ENCODE measurements around the gene RNF217.
"Not testable (repeated sequence)": the region's sequence is repeated elsewhere in the genome, so short reads cannot be mapped to it uniquely, and the experiment has no call there.

Gene RNF217

DNA sequence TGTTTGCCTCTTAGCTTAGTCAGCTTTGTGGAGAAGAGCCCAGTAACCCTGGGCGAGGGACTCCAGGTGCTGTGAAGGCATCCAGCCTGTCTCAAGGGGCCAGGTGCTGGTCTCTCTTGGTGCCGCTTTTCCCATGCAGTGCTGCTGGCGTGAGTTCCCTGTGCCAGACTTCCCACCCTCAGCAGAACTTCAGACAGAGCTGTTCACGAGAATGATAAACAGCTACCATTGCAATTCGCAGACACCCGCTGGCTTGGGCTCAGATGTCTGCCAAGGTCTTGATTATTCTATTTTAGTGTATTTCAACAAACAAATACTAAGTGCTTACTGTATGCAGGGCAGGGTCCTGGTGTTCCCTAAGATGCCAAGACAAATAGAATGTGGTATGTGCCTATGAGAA is 57.7 kb downstream of the RNF217 start:
- no peak for DNase-seq

DNA sequence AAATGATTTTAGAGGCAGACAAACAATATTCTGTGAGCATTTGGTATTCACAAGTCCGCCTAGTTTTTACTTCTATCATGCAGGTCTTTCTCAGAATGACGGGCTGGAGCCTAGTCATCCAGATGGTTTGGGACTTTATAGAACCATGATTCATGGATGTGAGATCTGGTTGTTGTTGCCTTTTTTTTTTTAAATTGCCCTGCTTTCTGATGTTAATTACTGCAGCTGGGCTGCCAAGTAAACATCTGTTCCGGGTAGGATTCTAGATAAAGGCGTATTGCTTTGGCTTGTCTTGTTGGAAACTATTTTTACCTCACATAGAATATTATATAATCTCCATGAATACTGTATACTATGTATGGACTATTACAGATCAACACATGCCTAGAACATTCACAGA is 58.1 kb downstream of the RNF217 start:
- no peak for DNase-seq

DNA sequence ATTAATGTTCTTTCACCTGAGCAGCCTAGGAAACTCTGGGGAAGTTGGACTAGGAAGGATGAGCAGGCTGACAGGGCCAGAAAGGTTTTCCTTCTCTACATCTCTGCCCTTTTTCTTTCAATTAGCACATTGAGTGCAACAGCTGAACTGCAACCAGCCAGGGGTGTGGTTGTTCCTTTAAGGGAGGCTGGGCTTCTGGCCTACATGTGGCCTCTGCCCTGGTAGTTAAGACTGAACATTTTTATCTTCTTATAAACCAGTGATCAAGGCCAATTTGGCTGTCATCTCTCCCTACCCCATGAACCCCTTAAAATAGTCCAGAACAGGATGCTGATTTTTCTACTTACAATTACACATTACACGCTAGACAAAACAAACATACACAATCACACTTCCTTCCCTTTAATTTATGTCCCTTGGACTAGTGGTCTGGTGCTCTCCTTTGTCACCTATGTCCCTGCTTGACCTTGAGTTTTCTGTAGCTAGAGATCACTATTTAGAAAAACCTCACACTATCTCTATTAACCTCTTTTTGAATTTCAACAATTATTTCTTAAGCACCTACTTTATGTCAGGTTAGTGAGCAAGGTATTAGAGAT is 60.3 kb downstream of the RNF217 start:
- DNase-seq, result no peak

DNA sequence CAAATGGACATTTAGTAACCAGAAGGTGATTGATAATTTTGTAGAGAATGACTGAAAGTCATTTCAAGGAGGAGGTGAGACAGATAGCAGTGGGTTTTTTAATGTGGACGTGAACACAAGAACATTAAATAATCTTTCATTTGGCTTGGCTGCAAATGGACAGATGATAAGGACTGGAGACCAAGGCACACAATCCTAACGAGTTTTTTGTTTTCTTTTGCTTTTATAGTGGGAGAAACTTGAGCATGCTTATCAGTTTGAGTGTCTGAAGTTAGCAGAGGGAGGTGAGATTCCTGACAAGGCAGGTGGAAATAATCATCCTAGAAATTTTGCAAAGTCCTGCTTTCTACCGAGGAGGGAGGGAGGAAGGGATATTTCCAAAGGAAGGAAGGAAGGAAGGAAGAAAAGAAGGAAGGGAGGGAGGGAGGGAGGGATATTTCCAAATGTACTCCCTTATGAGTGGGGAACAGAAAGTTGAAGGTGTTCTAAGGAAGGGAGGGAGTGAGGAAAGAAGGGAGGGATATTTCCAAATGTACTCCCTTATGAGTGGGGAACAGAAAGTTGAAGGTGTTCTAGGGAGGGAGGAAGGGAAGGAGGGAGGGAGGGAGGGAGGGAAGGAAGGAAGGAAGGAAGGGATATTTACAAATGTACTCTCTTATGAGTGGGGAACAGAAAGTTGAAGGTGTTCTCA is 63.1 kb downstream of the RNF217 start:
- DNase-seq, result no peak

DNA sequence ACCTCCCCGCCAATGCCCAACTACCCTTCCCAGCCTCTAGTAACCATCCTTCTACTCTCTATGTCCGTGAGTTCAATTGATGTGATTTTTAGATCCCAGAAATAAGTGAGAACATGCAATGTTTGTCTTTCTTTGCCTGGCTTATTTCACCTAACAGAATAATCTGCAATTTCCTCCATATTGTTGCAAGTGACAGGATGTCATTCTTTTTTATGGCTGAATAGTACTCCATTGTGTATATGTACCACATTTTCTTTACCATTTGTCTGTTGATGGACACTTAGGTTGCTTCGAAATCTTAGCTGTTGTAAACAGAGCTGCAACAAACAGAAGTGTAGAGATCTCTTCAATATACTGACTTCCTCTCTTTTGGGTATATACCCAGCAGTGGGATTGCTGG is 65.0 kb downstream of the RNF217 start:
- DNase-seq, result no peak

DNA sequence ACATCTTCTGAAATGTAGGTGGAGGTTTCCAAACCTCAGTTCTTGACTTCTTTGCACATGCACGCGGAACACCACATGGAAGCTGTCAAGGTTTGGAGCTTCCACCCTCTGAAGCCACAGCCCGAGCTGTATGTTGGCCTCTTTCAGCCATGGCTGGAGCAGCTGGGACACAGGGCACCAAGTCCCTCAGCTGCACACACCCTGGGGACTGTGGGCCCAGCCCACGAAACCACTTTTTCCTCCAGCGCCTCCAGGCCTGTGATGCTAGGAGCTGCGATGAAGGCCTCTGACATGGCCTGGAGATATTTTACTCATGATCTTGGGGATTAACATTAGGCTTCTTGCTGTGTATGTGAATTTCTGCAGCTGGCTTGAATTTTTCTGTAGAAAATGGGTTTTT is 68.7 kb downstream of the RNF217 start:
- DNase-seq, result no peak

DNA sequence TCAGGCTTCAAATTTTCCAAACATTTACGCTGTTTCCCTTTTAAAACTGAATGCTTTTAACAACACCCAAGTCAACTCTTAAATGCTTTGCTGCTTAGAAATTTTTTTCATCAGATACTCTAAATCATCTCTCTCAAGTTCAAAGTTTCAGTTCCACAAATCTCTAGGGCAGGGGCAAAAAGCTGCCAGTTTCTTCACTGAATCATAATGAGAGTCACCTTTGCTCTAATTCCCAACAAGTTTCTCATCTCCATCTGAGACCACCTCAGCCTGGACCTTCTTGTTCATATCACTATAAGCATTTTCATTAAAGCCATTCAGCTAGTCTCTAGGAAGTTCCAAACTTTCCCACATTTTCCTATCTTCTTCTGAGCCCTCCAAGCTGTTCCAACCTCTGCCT is 69.1 kb downstream of the RNF217 start:
- DNase-seq, result no peak

DNA sequence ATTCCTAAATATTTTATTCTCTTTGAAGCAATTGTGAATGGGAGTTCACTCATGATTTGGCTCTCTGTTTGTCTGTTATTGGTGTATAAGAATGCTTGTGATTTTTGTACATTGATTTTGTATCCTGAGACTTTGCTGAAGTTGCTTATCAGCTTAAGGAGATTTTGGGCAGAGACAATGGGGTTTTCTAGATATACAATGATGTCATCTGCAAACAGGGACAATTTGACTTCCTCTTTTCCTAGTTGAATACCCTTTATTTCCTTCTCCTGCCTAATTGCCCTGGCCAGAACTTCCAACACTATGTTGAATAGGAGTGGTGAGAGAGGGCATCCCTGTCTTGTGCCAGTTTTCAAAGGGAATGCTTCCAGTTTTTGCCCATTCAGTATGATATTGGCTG is 72.7 kb downstream of the RNF217 start:
- DNase-seq, result not testable (repeated sequence)

DNA sequence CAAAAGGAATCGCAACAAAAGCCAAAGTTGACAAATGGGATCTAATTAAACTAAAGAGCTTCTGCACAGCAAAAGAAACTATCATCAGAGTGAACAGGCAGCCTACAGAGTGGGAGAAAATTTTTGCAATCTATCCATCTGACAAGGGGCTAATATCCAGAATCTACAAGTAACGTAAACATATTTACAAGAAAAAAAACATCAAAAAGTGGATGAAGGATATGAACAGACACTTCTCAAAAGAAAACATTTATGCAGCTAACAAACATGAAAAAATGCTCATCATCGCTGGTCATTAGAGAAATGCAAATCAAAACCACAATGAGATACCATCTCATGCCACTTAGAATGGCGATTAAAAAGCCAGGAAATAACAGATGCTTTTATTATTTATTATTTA is 74.2 kb downstream of the RNF217 start:
- DNase-seq, result not testable (repeated sequence)

DNA sequence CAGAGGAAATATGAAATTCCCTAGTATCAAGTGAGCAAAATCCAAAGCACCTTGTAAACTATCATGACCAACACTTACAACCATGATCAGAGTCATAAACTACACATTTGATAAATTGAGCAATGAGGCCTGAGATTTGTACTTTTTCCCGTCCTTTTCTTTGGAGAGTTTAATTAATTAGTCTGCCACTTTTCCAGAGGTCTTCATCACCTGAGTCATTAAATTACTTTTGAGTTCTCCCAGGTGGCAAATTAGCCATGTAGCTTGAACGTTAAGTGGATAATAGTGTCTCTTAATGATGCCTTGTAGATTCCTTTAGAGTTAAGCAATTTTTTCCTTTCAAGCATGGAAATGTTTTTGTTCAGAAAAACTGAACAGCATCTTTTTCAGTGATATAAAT is 75.6 kb downstream of the RNF217 start:
- no peak for DNase-seq

DNA sequence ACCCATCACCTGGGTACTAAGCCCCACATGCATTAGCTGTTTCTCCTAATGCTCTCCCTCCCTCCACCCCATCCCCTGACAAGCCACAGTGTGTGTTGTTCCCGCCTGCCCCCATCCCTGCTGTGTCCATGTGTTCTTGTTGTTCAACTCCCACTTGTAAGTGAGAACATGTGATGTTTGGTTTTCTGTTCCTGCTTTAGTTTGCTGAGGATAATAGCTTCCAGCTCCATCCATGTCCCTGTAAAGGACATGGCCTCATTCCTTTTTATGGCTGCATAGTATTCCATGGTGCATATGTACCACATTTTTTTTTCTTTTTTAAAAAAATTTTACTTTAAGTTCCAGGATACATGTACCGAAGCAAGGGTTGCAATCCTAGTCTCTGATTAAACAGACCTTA is 76.7 kb downstream of the RNF217 start:
- DNase-seq, result no peak

DNA sequence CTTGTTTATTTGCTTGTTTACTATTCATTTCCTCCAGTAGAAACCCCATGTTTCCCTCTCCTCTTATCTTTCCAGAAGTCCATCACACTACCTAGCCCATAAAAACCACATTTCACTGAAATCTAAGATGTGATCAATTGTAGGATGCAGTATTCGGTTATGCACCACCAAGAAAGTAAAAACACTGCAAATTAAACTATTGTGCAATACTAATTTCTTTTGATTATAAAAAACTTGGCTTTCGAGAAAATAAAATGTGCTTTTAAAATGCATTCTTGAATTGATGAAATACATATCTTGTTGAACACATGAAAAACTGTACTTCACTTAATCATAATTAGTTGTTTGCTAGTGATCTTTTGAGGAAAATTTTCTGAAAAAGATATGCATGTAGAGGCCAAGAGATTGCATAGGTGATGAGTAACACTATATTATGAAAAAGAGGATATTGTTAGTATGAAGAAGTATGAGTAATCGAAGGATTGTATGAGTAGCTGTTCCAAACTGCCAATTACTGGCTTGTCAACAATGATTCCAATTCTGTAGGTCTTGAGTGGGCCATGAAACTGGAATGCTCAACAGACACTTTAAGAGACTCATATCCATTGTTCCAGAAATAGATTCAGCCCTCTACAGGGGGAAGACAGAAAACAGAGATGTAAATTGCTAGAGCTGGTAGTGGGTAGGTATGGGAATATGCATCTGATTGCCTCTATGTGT is 79.7 kb downstream of the RNF217 start:
- DNase-seq, result no peak

DNA sequence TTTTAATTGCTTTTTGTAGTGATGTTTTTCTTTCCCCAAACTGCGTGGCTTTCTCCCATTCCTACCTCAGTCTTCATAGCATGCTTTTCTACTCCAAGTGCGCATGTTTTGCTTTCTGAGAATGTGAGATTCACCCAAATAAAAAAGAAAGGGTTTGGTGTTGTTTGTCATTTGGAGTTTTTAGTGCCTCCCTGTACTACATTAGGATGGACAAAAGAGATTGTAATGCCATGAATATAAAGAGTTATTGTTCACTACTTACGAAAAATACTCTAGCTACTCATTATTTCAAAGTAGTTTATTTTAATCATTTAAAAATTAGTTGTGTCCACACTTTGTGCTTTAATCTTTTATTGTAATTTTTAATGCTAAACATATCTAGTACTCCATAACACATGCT is 81.8 kb downstream of the RNF217 start:
- no peak for DNase-seq

DNA sequence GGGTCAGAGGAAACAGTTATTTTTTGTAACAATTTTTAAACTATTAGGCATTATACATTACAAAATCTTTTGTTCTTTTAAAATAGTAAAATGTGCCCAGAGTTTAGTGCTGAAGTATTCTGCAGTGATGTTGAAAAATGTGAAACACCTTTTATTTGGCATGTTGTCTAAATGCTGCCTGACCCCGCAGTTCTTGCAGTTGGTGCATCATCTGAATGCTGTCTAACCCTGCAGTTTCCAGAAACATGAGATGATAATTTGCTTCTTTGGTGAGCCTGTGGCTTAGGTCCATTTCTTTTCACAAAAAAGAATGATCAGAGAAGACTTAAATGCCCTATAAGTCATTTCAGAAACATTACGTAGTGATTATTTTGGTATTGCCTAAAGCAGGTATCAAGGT is 82.4 kb downstream of the RNF217 start:
- no peak for DNase-seq

DNA sequence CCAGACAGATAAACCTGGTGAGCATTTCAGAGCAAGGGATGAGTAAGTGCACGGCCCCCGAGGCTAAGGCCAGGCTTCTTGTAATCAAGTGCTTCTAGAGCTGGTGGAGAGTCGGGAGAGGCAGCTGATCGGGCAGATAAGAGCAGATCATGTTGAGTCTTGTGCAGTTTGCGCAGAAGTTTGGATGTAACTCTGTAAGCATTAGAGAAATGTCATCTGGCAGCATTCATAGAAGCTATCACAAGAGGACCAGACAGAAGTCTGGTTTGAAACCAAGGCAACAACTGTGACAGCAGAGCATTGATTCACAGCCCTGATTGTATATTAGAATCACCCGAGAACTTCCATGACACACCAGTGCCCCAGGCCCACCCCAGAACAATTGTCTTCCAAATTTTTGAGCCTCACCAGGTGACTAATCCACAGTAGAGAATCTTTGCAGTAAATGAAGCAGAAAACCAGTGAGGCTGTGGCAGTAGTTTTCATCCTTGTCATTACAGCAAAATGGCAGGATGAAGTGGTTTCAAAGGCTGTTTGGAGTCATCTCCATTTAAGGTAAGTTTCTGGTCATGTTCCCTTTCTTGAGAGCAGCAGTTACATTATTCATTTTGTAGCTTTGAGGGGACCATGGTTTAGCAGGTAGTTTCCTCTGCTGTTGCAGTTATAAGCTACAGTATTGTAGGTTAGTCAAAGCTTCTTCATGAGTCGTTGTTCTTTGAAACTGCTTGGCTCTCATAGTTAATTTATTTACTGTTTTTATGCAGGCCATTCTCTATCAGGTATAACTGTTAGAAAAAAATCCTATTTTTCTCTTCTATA is 84.1 kb downstream of the RNF217 start:
- DNase-seq, result peak; percentile 7

DNA sequence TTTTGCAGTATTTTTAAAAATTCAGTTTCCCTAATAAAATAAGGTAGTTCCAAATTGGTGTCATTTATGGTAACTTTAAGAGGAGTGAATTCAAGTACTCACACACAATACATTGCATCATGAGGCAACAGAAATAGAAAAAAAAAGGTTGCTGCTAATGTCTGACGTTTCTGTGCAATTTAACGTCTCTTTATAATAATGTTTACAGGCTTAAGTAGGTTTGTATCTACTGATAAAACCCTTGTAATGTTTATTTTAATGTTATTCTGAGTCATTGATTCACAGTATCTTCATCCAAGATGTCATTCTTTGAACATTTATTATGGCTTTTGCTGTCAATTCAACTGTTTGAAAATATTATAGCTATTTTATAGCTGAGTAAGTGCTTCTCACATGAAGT is 86.0 kb downstream of the RNF217 start:
- DNase-seq, result no peak

DNA sequence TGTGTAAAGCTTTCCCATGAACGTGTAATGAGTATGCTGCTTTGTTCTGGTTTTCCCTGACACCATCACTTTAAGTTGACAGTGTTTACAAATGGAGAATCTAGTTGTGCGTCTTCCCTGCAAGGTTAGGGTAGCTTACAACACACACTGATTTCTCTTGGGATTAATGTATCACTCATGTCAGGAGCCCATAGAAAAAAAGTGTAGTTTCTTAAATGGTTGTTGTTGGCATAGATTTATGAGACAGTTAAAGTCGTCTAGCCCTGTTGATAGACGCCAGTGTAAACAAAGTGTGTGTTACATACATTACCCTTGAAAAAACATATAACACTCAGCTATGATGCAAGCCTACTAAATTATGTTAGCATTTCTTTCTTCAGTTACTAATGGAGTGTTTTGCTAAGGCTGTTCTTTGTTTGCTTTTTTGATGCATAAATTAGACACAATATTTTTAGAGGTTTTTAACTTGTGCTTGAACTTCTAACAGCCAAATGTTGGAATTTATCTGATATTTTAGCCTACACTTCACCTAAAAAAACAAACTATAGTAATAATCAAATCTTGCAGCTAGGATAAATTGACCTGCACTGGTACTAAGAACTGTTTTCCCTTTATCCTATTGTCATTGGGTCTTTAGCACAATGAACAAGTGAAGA is 88.6 kb downstream of the RNF217 start:
- no peak for DNase-seq

DNA sequence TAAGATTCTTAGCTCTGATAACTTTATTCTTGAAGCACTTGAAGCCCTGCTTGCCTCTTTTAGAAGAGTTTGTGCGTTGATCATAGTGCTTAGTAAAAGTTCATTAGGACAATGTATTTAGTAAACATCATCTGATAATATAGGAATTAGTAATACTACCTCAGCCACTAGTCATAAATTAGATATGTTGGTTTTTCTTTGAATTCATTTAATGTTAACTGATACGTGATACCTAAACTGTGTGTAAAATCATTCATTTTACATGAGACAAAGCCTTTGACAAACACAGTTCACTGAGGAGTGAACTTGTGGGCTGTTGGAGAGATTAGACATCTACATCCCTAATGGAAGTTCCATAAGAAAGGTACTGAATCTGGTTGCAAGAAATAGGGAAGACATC is 91.6 kb downstream of the RNF217 start:
- no peak for DNase-seq

DNA sequence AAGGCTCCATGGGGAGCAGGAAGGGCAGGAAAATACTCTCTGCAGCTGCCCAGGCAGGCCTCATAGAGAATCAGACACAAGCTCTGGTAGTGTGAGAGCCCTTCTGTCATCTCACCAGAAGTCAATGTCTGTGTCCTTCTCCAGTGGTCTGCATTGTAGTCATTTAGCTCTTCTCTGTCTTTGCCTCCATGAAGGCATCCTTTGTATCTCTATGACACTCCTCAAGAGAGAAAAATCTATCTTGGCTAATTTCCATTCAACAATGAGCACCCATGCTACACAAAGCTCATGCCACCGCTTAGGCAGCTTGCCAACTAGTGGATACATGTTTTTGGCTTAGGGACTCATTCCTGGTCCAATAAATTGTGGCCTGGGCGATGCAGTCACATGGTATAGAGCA is 92.1 kb downstream of the RNF217 start:
- DNase-seq, result no peak

DNA sequence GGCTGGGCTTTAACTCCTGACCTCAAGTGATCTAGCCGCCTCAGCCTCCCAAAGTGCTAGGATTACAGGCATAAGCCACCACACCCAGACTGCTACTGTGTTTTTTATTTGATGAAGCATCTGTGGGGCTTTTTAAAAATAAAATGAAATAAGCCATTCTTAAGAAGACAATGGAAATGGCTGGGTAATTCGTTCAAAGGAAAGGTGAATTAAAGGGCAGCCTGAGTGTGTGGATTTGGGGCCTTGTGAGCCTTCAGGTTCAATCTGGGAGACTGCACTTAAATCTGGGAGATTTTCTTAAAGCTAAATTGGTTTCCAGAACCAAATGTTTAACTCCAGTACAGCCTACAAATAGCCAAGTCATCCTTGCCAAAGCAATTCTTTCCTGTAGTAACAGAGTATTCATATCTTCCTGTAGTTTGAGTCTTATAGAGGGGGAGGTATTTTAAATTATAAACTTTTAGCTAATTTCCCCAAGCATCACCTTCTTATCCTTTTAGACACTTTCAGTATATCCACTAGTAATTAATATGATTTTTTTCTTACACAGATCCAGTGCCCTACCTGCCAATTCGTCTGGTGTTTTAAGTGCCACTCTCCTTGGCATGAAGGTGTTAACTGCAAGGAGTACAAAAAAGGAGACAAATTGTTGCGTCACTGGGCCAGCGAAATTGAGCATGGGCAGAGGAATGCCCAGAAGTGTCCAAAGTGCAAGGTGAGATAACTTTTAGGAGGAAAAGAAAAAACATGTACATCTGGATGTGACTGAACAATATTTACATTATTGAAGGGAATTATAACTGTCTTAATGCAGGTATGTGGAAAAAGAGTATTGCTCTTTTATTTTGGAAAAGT is 95.4 kb downstream of the RNF217 start:
- no peak for DNase-seq

DNA sequence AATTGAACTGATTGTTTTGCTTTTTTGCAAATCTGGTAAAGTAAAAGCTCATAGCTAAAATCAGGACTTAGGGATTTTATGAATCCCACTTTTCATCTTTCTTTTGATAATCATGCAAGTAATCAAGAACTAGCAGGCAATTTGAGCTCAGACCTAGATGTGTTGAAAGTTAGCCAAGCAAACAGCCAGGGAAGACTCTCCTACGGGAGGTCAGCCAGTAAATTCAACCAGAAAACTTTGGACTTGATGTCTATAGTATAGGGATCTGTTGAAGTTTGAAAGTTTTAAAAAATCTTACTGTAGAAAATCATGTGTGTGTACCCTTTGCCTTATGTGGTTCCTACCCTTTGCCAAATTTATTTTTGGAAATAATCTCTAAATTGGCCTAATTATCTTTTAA is 96.3 kb downstream of the RNF217 start:
- no peak for DNase-seq

DNA sequence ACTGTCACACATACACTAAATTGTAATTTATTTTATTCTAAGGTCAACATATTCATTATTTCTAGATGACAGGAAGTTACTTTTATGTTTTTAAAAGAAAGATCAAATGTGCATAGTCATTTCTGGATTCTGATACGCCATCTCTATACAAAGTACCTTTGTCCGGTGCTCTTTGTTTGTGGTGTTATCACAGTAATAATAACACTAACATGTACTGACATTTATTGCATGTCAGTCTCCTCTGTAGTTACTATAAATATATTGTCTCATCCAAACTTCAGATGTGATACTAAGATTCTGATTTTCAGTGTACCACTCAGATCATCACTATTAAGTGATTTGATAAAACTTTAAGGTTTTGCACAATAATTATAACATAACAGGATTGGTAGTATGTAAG is 101.1 kb downstream of the RNF217 start:
- no peak for DNase-seq

Data from DMS79 (cell line).